ENCODE measurements around the gene SMU1.
"Not testable (repeated sequence)": the region's sequence is repeated elsewhere in the genome, so short reads cannot be mapped to it uniquely, and the experiment has no call there.

SMU1 gene

DNA sequence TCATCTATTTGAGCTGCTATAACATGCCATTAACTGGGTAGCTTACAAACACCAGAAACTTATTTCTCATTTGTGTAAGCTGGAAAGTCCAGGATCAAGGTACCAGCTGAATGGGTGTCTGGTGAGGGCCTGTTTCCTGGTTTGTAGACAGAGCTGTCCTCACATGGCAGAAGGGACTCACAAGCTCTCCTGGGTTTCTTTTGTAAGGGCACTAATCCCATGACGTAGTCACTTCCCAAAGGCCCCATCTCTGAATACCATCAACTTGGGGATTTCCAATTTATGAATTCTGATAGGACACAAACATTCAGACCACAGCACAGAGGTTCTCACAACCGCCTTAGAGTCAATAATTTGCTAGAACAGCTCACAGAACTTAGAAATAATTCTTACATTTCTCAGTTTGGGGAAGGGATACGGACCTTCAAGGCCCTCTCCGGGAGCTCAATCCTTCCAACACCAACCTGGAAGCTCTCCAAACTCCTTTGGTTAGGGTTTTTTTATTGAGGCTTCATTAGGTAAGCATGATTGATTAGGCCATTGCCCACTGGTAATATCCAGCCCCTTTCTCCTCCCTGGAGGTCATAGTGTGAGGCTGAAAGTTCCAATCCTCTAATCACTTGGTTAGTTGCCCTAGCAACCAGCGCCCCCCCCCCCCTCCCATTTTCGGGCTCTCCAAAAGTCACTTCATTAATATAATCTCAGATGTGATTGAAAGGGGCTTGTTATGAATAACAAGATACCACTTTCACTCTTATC lies 59.0 kb downstream of the SMU1 start:
- H3K9me3 Mint-ChIP-seq = no peaks in the 10 kb centered on the region
- no peak for ATAC-seq
- H3K27me3 Mint-ChIP-seq = no peaks in the 10 kb centered on the region
- H3K4me1 Mint-ChIP-seq = peaks cover 13% of the 10 kb centered on the region
- no peak for DNase-seq
- no peak overlapping the region for H3K4me3 Mint-ChIP-seq
- peak overlapping the region in 1 of 2 donors; percentile 19 for H3K27ac Mint-ChIP-seq

- no peaks in the 10 kb centered on the region for H3K9me3 Mint-ChIP-seq
- ATAC-seq = no peak
- H3K27me3 Mint-ChIP-seq = no peaks in the 10 kb centered on the region
- H3K4me1 Mint-ChIP-seq = no peaks in the 10 kb centered on the region
- DNase-seq = no peak
- no peak overlapping the region for H3K27ac Mint-ChIP-seq
- no peak overlapping the region for H3K4me3 Mint-ChIP-seq
Observed at GRCh38 chr9:33014665-33015014, 61.8 kb downstream of the SMU1 start.

DNA sequence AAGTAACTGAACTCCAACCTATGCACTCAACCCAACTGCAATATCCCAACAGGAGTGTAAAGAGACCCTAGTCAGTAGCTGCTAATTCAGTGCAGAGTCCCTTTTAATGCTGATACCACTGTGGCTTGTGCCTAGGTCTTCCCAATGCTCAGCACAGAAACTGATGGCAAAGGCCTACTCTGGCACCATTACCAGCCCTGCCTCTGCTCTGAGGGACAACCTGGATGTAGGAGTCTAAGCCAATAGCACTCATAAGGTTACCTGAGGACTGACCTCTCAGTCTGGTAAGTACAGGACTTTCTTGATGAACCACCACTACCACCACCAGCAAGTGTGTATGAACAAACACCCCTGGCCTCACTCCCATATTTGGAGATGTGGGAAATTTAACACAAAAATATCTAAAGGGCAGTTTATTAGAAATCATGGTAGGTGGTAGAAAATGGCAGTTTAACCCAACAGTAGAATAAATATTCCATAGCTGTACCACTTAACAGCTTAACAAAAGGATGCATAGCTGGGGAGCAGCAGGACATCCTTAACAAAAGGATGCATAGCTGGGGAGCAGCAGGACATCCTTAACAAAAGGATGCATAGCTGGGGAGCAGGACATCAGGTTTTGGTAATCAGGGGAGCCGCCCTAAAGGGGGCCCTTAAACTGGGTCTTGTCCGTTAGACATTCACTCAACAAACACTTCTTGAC lies 62.4 kb downstream of the SMU1 start:
- DNase-seq (no peak), ATAC-seq (no peak)
- Mint-ChIP-seq H3K4me3 (no peak overlapping the region), H3K27ac (peak overlapping the region in 1 of 2 donors; percentile 54), H3K9me3 (no peaks in the 10 kb centered on the region), H3K27me3 (no peaks in the 10 kb centered on the region), H3K4me1 (no peaks in the 10 kb centered on the region)

DNA sequence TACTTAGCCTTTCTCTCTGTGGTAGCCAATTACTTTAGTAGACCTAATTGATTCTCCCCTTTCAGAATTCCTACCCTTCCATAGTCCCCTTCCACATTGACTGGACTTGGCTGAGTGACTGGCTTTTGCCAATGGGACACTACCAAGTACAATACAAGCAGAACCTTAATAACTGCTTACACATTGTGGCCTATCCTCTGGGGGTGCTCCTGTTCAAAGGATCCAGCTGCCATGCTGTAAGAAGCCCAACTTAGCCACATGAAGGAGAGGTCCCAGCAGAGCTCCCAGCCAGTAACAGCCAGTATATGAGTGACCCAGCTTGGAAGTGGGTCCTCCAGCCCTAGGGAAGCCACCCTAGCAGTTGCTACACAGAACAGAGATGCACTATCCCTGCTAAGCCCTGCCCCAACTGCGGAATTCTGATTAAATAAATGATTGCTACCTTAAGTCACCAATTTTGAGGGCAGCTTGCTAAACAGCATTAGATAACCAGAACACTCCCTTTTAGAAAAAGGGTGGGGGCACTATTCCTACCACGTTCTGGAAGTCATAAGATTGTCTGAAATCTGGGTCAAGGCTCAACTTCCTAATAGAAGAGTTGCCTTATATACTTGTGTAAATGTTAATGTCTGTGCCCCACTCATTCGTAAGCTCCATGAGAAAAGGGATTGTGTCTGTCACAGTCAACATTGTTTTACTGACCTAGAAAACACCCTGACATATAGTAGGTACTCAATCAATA lies 64.0 kb downstream of the SMU1 start:
- Mint-ChIP-seq H3K4me3 (no peak overlapping the region), H3K27ac (no peak overlapping the region), H3K4me1 (no peaks in the 10 kb centered on the region), H3K9me3 (no peaks in the 10 kb centered on the region), H3K27me3 (no peaks in the 10 kb centered on the region)
- no peak for DNase-seq
- no peak for ATAC-seq

DNA sequence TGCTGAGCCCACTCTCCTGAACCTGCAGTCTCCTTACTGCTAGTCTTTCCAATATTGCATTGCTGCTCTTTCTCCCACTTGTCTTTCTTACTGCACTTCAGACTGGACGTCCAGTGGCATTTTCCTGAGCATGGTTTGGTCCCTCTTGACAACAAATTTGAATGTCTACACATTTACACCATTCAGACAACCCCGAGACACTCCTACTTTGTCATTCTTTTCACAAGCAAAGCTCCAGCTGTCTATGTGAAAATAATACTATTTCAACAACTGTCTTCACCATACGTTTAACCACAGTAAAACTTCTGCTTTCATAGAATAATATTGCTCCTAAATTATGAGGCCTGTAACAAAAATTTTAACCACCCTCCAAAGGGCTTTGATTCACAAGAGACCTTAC lies 64.6 kb downstream of the SMU1 start:
- H3K9me3 Mint-ChIP-seq = no peaks in the 10 kb centered on the region
- ATAC-seq (no peak), DNase-seq (no peak)
- H3K4me1 Mint-ChIP-seq = no peaks in the 10 kb centered on the region
- no peak overlapping the region for H3K27ac Mint-ChIP-seq
- H3K4me3 Mint-ChIP-seq = no peak overlapping the region
- no peaks in the 10 kb centered on the region for H3K27me3 Mint-ChIP-seq

DNA sequence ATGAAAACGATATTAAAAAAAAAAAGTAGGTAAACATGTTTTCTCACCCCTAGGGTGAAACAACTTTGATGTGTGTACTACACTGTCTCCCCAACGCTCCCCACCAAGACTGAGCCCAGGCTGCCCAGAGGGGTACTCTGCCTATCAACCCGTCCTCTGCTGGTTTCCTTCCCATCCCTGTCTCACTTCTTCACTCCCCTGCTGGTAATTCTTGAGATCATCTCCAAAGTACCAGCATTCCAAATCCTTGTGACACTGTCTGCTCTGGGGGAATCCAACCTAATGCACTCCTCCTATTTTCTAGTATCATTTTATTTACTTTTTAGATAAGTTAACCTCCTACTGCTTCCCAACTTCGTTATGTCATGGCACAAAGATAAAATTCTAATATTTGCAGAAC lies 68.7 kb downstream of the SMU1 start:
- no peak for ATAC-seq
- no peak for DNase-seq
- no peak overlapping the region for H3K4me3 Mint-ChIP-seq
- no peaks in the 10 kb centered on the region for H3K9me3 Mint-ChIP-seq
- no peaks in the 10 kb centered on the region for H3K4me1 Mint-ChIP-seq
- no peak overlapping the region for H3K27ac Mint-ChIP-seq
- H3K27me3 Mint-ChIP-seq = no peaks in the 10 kb centered on the region

GRCh38 chr9:33005335-33005734 lies 71.1 kb downstream of the SMU1 start:
- DNase-seq, H3K4me3 Mint-ChIP-seq, ATAC-seq, H3K27ac Mint-ChIP-seq, H3K27me3 Mint-ChIP-seq, H3K9me3 Mint-ChIP-seq: not testable (repeated sequence)
- H3K4me1 Mint-ChIP-seq = peaks cover 10% of the 10 kb centered on the region

DNA sequence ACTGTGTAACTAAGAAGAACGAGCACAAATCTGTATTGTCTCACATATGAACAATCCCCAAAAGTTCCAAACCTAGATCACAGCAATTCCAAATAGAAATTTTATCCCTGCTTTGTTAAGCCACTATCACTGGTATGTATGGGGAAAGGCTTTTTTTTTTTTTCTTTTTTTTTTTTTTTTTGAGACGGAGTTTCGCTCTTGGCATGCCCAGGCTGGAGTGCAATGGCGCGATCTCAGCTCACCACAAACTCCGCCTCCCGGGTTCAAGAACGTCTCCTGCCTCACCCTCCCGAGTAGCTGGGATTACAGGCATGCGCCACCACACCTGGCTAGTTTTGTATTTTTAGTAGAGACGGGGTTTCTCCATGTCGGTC lies 75.8 kb downstream of the SMU1 start:
- peak overlapping the region; percentile 91 to 95 for H3K4me3 Mint-ChIP-seq
- DNase-seq, H3K9me3 Mint-ChIP-seq, H3K27me3 Mint-ChIP-seq, ATAC-seq: not testable (repeated sequence)
- peaks cover 37% of the 10 kb centered on the region for H3K4me1 Mint-ChIP-seq
- H3K27ac Mint-ChIP-seq = peak overlapping the region; percentile 94 to 96

- Mint-ChIP-seq H3K4me1 (peaks cover 20% of the 10 kb centered on the region), H3K4me3 (no peak overlapping the region), H3K27ac (peak overlapping the region in 1 of 2 donors; percentile 71), H3K9me3 (no peaks in the 10 kb centered on the region), H3K27me3 (no peaks in the 10 kb centered on the region)
- DNase-seq = no peak
- no peak for ATAC-seq
Observed at GRCh38 chr9:32992595-32993238, 83.8 kb downstream of the SMU1 start.

DNA sequence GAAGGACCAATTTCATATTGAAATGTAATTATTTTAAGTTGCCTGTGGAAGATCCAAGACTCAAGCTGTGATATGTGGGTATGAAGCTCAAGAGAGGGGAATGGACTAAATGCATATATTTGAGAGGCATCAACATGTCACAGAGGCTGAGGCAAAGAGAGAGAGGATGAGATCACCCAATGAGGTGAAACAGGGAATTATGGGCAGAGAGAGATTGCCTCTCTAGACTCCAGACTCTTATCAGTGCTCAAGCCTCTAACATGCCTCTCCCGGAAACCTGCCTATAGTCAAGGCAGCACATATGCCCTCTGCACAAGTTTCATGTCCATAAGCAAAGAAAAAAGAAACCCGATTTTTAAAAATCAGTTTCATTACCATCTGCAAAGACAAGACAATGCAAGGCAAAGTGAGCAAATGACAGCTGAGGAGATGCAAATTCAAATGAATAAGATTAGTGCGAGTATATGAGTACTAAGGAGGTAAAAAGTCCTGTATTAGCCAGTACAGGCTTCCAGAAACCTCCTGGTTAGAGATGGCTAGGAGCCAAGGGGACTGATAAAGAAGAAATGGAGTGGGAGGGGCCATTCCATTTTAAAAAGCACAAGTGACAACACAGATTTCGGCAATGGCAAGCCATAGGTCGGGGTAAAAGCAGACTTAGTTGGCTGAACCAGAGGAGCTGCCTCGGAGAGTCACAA lies 84.4 kb downstream of the SMU1 start:
- ATAC-seq = no peak
- no peaks in the 10 kb centered on the region for H3K27me3 Mint-ChIP-seq
- no peak overlapping the region for H3K4me3 Mint-ChIP-seq
- H3K27ac Mint-ChIP-seq = peak overlapping the region in 1 of 2 donors; percentile 71
- H3K4me1 Mint-ChIP-seq = peaks cover 20% of the 10 kb centered on the region
- no peak for DNase-seq
- no peaks in the 10 kb centered on the region for H3K9me3 Mint-ChIP-seq

Data from stimulated activated naive CD8-positive, alpha-beta T cell treated with anti-CD3 and anti-CD28 coated beads, Interleukin-15, amount 100 ng/mL, for 72 hours (primary cell).